ENCODE results near the gene POLR1A. TPM values are rescaled to one million over a fixed set of nuclear protein-coding genes. Genes with fewer than 3 reads are reported as not detected.

Gene POLR1A
- total RNA-seq, 1 experiment from 2014 or later: 62.7 TPM

DNA sequence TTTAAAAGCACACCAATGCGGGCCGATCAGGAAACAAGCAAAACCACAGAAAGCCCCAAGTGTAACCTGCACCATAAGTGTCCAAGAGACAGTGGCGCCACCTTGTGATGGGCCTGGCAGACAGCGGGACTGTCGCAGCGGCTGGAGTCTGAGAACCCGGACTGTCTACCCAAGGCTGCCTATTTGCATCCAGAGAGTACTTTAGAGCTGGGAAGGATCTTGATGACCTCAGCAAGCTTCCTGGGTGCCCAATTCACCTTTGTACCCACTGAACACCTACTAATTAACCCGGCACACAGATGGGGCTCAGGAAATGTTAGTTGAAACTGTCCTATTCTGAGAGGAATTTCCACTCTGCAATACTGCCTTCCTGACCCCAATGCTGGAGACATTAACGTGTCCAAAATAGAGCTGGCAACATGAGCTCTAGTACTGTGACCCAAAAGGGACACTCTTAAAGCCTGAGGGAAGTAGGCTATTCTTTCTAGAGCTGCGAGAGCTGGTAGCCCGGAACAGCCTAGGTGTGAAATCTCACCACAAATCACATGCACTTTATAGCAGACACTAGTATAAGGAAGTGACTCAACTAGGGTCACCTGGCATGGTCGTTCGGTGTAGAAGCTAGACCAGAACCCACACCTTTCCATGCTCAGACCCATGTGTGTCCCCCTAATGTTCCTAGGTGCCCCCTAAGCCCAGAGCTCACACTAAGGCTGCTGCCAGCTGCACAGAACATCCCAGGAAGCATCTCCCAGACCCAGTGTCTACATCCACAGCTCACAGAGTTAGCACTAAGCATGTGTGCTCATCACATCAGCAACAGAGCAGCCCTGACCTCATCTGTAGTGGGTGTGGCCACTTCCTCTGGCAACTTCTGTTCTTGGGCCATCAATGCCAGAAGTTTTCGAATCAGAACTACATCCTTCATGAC, 25.4 kb downstream of the POLR1A start:
- no peak overlapping the region for H2BK5ac ChIP-seq (ENCODE audit: insufficient read length, low read length)
- H3K27ac ChIP-seq (ENCODE audit: insufficient read length, low read depth, low read length): no peak overlapping the region
- H3K4ac ChIP-seq (ENCODE audit: low read depth, low read length): no peak overlapping the region
- Mint-ChIP-seq H3K27ac (peak overlapping the region in 2 of 3 experiments; percentile 72 to 73; a peak in 3 of 7 replicates), H3K4me1 (no peaks in the 10 kb centered on the region), H3K36me3 (ENCODE audit: insufficient read depth in 1 of 3, low read depth in 3 of 3) (peaks cover 40 to 91% (median 53%) of the 10 kb centered on the region in 3 experiments; a peak in 6 of 7 replicates), H3K9me3 (no peaks in the 10 kb centered on the region), H3K27me3 (ENCODE audit: low read depth) (no peaks in the 10 kb centered on the region), H3K4me3 (no peak overlapping the region)
- no peak overlapping the region for H3K9ac ChIP-seq (ENCODE audit: extremely low read depth, insufficient read length, low read length)
- H2AFZ ChIP-seq (ENCODE audit: low read length): no peak overlapping the region
- no peak overlapping the region for H4K5ac ChIP-seq (ENCODE audit: insufficient read length, low read depth, low read length)
- H2AK5ac ChIP-seq (ENCODE audit: insufficient read length, low read length): no peak overlapping the region
- WGBS (ENCODE audit: extremely low coverage, insufficient read length, low lambda C conversion rate): no CpG with 5 or more reads among the region's 14 CpGs
- H3K4me1 ChIP-seq (ENCODE audit: insufficient read depth, low read length): no peaks in the 10 kb centered on the region
- no peaks in the 10 kb centered on the region for H3K27me3 ChIP-seq (ENCODE audit: insufficient read depth, low read length)
- H2BK20ac ChIP-seq (ENCODE audit: low read depth, low read length, poor library complexity, severe bottlenecking): no peak overlapping the region
- H3K23me2 ChIP-seq (ENCODE audit: insufficient read length, low read depth, low read length, poor library complexity, severe bottlenecking): no peaks in the 10 kb centered on the region
- no peak overlapping the region for H3K23ac ChIP-seq (ENCODE audit: insufficient read length, low read depth, low read length)
- H4K91ac ChIP-seq (ENCODE audit: insufficient read length, low read depth, low read length): no peak overlapping the region
- H2BK12ac ChIP-seq (ENCODE audit: insufficient read length, low read depth, low read length): no peak overlapping the region
- H3K79me1 ChIP-seq (ENCODE audit: insufficient read depth, low read depth, low read length, poor library complexity, severe bottlenecking): no peaks in the 10 kb centered on the region
- H3K18ac ChIP-seq (ENCODE audit: insufficient read length, low read depth, low read length): no peak overlapping the region
- H4K8ac ChIP-seq (replicated peaks; ENCODE audit: insufficient read length, low read depth, low read length): no peak overlapping the region
- H3K9me3 ChIP-seq (ENCODE audit: control insufficient read depth, low read depth, low read length): no peaks in the 10 kb centered on the region
- no peak overlapping the region for H3K56ac ChIP-seq (ENCODE audit: insufficient read length, low read depth, low read length)
- no peak overlapping the region for H3K14ac ChIP-seq (ENCODE audit: insufficient read depth, low read length)
- no peak overlapping the region for H2BK15ac ChIP-seq (ENCODE audit: low read depth, low read length)
- peak; percentile 73 for DNase-seq
- H3K79me2 ChIP-seq (ENCODE audit: insufficient read depth, low read length): no peaks in the 10 kb centered on the region
- H4K20me1 ChIP-seq (ENCODE audit: control insufficient read depth, insufficient read depth, insufficient read length): no peaks in the 10 kb centered on the region
- TF ChIP-seq, protein P1, sequence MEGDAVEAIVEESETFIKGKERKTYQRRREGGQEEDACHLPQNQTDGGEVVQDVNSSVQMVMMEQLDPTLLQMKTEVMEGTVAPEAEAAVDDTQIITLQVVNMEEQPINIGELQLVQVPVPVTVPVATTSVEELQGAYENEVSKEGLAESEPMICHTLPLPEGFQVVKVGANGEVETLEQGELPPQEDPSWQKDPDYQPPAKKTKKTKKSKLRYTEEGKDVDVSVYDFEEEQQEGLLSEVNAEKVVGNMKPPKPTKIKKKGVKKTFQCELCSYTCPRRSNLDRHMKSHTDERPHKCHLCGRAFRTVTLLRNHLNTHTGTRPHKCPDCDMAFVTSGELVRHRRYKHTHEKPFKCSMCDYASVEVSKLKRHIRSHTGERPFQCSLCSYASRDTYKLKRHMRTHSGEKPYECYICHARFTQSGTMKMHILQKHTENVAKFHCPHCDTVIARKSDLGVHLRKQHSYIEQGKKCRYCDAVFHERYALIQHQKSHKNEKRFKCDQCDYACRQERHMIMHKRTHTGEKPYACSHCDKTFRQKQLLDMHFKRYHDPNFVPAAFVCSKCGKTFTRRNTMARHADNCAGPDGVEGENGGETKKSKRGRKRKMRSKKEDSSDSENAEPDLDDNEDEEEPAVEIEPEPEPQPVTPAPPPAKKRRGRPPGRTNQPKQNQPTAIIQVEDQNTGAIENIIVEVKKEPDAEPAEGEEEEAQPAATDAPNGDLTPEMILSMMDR (conservative IDR thresholded peaks at IDR 0.05): peak; percentile 86
- H3K4me2 ChIP-seq (ENCODE audit: insufficient read depth, insufficient read length, low read length): no peak overlapping the region
- H2BK120ac ChIP-seq (ENCODE audit: low read depth, low read length, poor library complexity, severe bottlenecking): no peak overlapping the region
- H3T11ph ChIP-seq (ENCODE audit: low read length): no peak overlapping the region
